Ovary (tissue), 9 donors: ENCODE results near the gene SIRT4. TPM values are rescaled to one million over a fixed set of nuclear protein-coding genes. Genes with fewer than 3 reads are reported as not detected.

Source experiments
- DNase-seq, 5 donors: peaks; one replicate each; pipeline ENCODE4 v3.0.0-alpha.2; 2019 to 2020
- H3K27ac ChIP-seq, 2 donors: fragments of 200-600 bp; one replicate each; pipeline versions ENCODE4 v1.5.1 to v1.8.0; 2019 to 2022
- H3K27me3 ChIP-seq: fragments of 200-600 bp; one replicate; pipeline ENCODE4 v1.8.0; 2022
- H3K36me3 ChIP-seq: fragments of 200-600 bp; sonication (generic); one replicate; pipeline ENCODE4 v1.5.1; 2019
- H3K4me1 ChIP-seq: one replicate; pipeline ENCODE4 v1.8.1; 2013; ENCODE audit warnings: mild to moderate bottlenecking, moderate library complexity; ENCODE audit not compliant: insufficient read depth
- H3K4me3 ChIP-seq: fragments of 200-600 bp; sonication (generic); one replicate; pipeline ENCODE4 v1.5.1; 2017
- H3K9me3 ChIP-seq, 2 donors: fragments of 200-600 bp in 1 of 2; sonication (generic) in 1 of 2; one replicate each; pipeline versions ENCODE4 v1.5.1 to v1.8.1; 2013 to 2019; ENCODE audit warnings: mild to moderate bottlenecking in 1 of 2, moderate library complexity in 1 of 2
- EP300 ChIP-seq: sonication (generic); formaldehyde crosslinking; IDR thresholded peaks from one replicate; pipeline ENCODE4 v1.6.1; 2017; ENCODE audit warnings: antibody characterized with exemption
- POLR2A ChIP-seq: fragments of 450-650 bp; IDR thresholded peaks from one replicate; pipeline ENCODE4 v1.6.1; 2017; ENCODE audit warnings: antibody characterized with exemption, mild to moderate bottlenecking, moderate library complexity
- WGBS, 3 donors: extraction: QIAGEN DNeasy Blood & Tissue Kit in 1 of 3; methylation state at CpG; one replicate each; pipeline versions ENCODE4 v1.1.5 to v1.1.7; 2013 to 2017; 5-methylcytosine and 5-hydroxymethylcytosine counted together
- intact Hi-C, 4 donors: fragments of 100-400 bp; cut with DNase I; formaldehyde crosslinking; loops; one replicate each; pipeline versions ENCODE4 v1.11.0 to v1.15.1; 2022 to 2023
- polyA plus RNA-seq, 2 donors: library from polyadenylated mRNA; stranded (reverse); fragments of 200-250 nt in 1 of 2; fragments of 350-450 nt in 1 of 2; fragmentation: Illumina TruSeq in 1 of 2; extraction: RNeasy Lipid Tissue Mini Kit (QIAGEN cat#74804) in 1 of 2; gene quantifications; one replicate each; pipeline ENCODE4 v1.2.3, GENCODE V29; 2013 to 2014
- total RNA-seq, 7 donors: library from RNA; depleted of rRNA in 2 of 7; stranded (reverse); fragments of >200 nt in 2 of 7; fragmentation: NEBNext Ultra II Directional in 3 of 7; extraction: Animal tissue kit (Norgen Biotek cat#: 25700) in 3 of 7; gene quantifications; one replicate each; pipeline versions ENCODE4 v1.1.0 to v1.2.4, GENCODE V29; 2016 to 2023
- TF ChIP-seq, protein P1 (sequence below), 3 donors: fragments of 450-650 bp in 2 of 3; fragments of 200-600 bp in 1 of 3; IDR thresholded peaks; one replicate each; pipeline versions ENCODE4 v1.5.1 to v1.8.0; 2016 to 2022; ENCODE audit warnings: antibody characterized with exemption in 3 of 3, mild to moderate bottlenecking in 1 of 3
- donor health status: DM: no; HTN: no; CAD: no; lungs with moderate emphysema.
- donor health status: DM: no; HTN: no; CAD: no.
- donor health status: Bipolar disorder and iron deficiency.
- donor health status: DM: yes; HTN: yes; CAD: no.
- donor health status: DM: no; HTN: no; CAD: no.
- donor health status: DM: yes; HTN: yes; CAD: no.

The SIRT4 gene
- total and polyA plus RNA-seq, 9 donors = 0.87 to 4.6 (median 1.4) TPM

DNA sequence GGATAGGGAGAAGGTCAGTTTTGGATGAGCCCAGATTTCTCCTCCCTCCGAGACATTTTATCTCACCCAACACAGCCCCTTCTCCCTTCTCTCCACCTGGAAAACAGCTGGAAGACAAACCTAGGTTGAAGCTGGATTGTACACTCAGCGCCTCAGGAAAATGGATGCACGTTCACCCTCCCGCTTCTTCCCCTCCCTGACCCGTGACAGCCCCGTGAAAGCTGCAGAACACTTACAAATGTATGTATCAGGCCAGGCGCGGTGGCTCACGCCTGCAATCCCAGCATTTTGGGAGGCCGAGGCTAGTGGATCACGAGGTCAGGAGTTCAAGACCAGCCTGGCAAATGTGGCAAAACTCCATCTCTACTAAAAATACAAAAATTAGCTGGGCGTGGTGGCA lies 14.6 kb upstream of the SIRT4 start:
- WGBS, 3 donors = 67 to 69% (median 69%) methylated on average over 12 of the region's 12 CpGs
- no peak overlapping the region for H3K27ac ChIP-seq
- intact Hi-C loops = no loop called here
- no peak for DNase-seq
- no peaks in the 10 kb centered on the region for H3K9me3 ChIP-seq
- no peak overlapping the region for H3K4me3 ChIP-seq
- no peak for TF ChIP-seq EP300
- TF ChIP-seq, protein P1, sequence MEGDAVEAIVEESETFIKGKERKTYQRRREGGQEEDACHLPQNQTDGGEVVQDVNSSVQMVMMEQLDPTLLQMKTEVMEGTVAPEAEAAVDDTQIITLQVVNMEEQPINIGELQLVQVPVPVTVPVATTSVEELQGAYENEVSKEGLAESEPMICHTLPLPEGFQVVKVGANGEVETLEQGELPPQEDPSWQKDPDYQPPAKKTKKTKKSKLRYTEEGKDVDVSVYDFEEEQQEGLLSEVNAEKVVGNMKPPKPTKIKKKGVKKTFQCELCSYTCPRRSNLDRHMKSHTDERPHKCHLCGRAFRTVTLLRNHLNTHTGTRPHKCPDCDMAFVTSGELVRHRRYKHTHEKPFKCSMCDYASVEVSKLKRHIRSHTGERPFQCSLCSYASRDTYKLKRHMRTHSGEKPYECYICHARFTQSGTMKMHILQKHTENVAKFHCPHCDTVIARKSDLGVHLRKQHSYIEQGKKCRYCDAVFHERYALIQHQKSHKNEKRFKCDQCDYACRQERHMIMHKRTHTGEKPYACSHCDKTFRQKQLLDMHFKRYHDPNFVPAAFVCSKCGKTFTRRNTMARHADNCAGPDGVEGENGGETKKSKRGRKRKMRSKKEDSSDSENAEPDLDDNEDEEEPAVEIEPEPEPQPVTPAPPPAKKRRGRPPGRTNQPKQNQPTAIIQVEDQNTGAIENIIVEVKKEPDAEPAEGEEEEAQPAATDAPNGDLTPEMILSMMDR (IDR thresholded peaks at IDR 0.05) = no peak
- no peak for TF ChIP-seq POLR2A
- H3K36me3 ChIP-seq = no peaks in the 10 kb centered on the region
- no peaks in the 10 kb centered on the region for H3K27me3 ChIP-seq
- H3K4me1 ChIP-seq = peaks cover 4% of the 10 kb centered on the region

DNA sequence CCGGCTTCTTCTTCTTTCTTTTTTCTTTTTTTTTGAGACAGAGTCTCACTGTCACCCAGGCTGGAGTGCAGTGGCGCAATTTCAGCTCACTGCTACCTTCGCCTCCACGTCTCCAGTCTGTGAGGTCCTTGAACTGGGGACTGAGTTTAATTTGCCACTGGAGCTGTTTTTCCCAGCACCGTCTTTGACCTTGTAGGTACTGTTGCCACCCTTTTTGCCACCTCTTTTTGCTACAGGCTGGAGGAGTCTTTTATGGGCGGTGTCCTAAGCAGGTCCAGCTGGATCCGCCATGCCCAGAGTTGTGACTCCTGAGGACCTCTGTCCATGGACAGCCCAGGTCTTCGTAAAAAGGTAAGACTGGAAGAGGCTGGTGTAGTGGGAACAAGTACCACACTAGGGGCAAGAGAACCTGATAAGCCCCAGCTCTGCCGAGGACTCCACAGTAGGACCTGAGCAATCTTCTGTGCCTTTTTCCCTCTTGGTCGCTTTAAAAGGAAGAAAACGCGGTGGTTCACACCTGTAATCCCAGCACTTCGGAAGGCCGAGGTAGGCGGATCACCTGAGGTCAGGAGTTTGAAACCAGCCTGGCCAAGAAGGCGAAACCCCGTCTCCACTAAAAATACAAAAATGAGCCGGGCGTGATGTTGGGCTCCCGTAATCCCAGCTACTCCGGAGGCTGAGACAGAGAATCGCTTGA lies 11.4 kb upstream of the SIRT4 start:
- TF ChIP-seq POLR2A (no peak), EP300 (no peak)
- TF ChIP-seq, protein P1 (IDR thresholded peaks at IDR 0.05) = no peak
- Histone ChIP-seq H3K4me3 (peak overlapping the region; percentile 14), H3K27me3 (no peaks in the 10 kb centered on the region), H3K9me3 (no peaks in the 10 kb centered on the region), H3K4me1 (peaks cover 3% of the 10 kb centered on the region), H3K27ac (peak overlapping the region; percentile 66 to 96), H3K36me3 (no peaks in the 10 kb centered on the region)
- 20 to 26% (median 24%) methylated on average over 22 of the region's 22 CpGs for WGBS, 3 donors
- peak in 3 of 5 donors; percentile 41 to 48 (median 43) for DNase-seq
- intact Hi-C loops = no loop called here

DNA sequence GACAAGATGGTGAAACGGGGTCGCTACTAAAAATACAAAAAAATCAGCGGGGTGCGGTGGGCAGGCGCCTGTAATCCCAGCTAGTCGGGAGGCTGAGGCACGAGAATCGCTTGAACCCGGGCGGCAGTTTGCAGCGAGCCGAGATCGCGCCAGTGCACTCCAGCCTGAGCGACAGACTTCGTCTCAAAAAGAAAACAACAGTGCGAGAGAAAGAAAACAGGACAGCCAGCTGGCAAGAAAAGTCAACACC lies 9.8 kb upstream of the SIRT4 start:
- H3K27me3 ChIP-seq = no peaks in the 10 kb centered on the region
- H3K27ac ChIP-seq = peak overlapping the region; percentile 80 to 96
- DNase-seq = no peak
- TF ChIP-seq, protein P1 (IDR thresholded peaks at IDR 0.05) = no peak
- no peak for TF ChIP-seq EP300
- no peak for TF ChIP-seq POLR2A
- peak overlapping the region; percentile 58 for H3K4me3 ChIP-seq
- H3K9me3 ChIP-seq = no peaks in the 10 kb centered on the region
- WGBS, 3 donors = 0 to 1% (median 0%) methylated on average over 17 of the region's 17 CpGs
- intact Hi-C loops = no loop called here
- H3K36me3 ChIP-seq = no peaks in the 10 kb centered on the region
- peaks cover 3% of the 10 kb centered on the region for H3K4me1 ChIP-seq

DNA sequence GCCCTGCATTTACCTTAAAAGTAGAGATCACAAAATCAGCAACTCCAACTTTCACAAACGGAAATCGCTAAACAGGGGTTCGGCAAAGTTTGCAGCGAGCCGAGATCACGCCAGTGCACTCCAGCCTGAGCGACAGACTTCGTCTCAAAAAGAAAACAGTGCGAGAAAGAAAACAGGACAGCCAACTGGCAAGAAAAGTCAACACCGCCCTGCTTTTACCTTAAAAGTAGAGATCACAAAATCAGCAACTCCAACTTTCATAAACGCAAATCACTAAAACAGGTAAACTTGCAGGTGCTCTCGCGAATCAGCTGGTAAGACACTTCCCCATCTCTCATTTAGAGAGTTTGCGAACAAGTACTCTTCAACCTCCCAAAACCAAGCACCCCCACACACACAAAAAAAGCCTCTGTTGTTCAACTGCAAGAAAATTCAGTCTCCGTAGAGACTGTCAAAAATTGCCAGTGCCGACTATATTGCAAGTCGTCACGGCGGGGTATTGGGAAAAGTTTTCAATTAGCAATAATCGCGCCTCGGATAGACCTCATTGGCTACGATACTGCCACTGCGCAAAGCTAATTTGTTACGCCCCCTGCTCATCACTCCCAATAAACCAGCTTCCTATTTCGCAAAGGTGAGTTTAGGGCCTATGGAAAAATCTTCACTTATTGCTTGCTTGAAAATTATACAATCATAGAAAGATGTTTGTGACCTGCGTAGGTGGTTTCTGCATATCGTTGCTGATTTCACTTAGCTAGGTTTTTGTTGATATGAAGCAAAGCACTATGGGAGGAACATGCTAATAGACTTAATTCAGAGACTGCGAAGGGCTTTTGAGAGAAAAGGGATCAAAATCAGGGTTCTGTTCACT lies 9.2 kb upstream of the SIRT4 start, which contains the start of gene RNU4-1:
Gene RNU4-1, minus strand, starts transcription at position 577 of the 871 bp plus-strand sequence.
- peak; percentile 65 to 82 (median 70) for DNase-seq
- Histone ChIP-seq H3K4me3 (peak within 1 kb of the TSS; percentile 58), H3K9me3 (no peaks in the 10 kb centered on the region), H3K4me1 (peaks cover 3% of the 10 kb centered on the region), H3K27me3 (no peaks in the 10 kb centered on the region), H3K36me3 (no peaks in the 10 kb centered on the region), H3K27ac (peak within 1 kb of the TSS; percentile 80 to 96)
- WGBS, 3 donors = 0 to 1% (median 1%) methylated on average over 29 of the region's 29 CpGs
- intact Hi-C loops = no loop called here
- TF ChIP-seq, protein P1 (IDR thresholded peaks at IDR 0.05) = no peak
- TF ChIP-seq EP300 (no peak), POLR2A (peak; percentile 66)
